Suprapubic skin (tissue), 3 donors: ENCODE data around the gene SLC30A7.

Experiments used
- EP300 ChIP-seq: sonication (generic); formaldehyde crosslinking; IDR thresholded peaks from one replicate; pipeline ENCODE4 v1.6.1; 2017; ENCODE audit warnings: antibody characterized with exemption
- POLR2A ChIP-seq, 2 donors: fragments of 450-650 bp; IDR thresholded peaks; one replicate each; pipeline ENCODE4 v1.6.1; 2017; ENCODE audit warnings: antibody characterized with exemption in 2 of 2, mild to moderate bottlenecking in 2 of 2, moderate library complexity in 2 of 2
- TF ChIP-seq, protein P1 (sequence below), 2 donors: fragments of 200-600 bp in 1 of 2; fragments of 450-650 bp in 1 of 2; sonication (generic) in 1 of 2; IDR thresholded peaks; one replicate each; pipeline ENCODE4 v1.5.1; 2016 to 2019; ENCODE audit warnings: antibody characterized with exemption in 2 of 2, mild to moderate bottlenecking in 1 of 2, moderate library complexity in 1 of 2

DNA sequence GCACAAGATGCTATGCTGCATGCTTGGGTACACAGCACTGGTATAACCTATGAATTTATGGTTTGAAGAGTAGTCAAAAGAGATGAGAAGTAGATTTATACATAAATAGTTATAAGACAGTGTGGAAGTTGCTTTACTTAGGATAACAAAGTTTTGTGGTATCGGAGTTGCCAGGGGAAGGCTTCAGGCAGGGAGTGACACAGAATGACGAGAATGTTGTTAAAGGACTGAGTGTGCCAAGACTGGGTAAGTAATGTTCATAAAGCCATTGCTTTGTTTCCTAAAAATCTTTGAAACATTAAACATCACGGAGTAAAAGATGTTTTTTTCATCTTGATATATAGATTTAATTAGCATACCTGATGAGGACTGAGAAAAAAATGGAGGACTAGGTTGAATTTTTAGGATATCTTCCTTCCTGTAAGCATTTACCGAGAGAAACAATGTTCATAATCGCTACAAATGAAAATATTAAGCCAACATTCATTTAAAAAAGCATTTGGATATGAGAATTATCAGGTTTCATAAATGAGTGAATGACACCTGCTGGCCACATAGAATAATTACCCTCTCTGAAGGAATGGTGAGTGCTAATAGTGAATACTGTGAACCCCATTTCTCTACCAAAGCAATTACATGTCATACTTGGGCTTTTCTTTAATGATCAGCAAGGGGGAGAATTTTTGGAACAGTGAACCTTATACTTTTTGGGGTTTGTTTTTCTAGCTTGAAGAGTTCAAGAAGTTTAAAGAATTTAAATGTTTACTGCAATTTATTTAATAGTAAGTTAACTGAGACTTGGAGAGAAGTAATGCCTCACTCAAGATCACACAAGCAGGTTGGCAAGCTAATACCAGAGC lies 29.6 kb upstream of the SLC30A7 start:
- TF ChIP-seq, protein P1, sequence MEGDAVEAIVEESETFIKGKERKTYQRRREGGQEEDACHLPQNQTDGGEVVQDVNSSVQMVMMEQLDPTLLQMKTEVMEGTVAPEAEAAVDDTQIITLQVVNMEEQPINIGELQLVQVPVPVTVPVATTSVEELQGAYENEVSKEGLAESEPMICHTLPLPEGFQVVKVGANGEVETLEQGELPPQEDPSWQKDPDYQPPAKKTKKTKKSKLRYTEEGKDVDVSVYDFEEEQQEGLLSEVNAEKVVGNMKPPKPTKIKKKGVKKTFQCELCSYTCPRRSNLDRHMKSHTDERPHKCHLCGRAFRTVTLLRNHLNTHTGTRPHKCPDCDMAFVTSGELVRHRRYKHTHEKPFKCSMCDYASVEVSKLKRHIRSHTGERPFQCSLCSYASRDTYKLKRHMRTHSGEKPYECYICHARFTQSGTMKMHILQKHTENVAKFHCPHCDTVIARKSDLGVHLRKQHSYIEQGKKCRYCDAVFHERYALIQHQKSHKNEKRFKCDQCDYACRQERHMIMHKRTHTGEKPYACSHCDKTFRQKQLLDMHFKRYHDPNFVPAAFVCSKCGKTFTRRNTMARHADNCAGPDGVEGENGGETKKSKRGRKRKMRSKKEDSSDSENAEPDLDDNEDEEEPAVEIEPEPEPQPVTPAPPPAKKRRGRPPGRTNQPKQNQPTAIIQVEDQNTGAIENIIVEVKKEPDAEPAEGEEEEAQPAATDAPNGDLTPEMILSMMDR (IDR thresholded peaks at IDR 0.05) = peak; percentile 14 to 30
- TF ChIP-seq POLR2A (IDR thresholded peaks at IDR 0.05) = no peak
- no peak for TF ChIP-seq EP300
